Pons (tissue), 1 donor: ENCODE measurements around the gene INHBC.
A peak's percentile ranks its signal among the peaks of the same experiment; 100 is the strongest.
"Not testable (repeated sequence)": the region's sequence is repeated elsewhere in the genome, so short reads cannot be mapped to it uniquely, and the experiment has no call there.

Experiments used
- DNase-seq: peaks from one replicate; pipeline ENCODE4 v3.0.0-alpha.2; 2016; ENCODE audit warnings: low spot score

The INHBC gene

DNA sequence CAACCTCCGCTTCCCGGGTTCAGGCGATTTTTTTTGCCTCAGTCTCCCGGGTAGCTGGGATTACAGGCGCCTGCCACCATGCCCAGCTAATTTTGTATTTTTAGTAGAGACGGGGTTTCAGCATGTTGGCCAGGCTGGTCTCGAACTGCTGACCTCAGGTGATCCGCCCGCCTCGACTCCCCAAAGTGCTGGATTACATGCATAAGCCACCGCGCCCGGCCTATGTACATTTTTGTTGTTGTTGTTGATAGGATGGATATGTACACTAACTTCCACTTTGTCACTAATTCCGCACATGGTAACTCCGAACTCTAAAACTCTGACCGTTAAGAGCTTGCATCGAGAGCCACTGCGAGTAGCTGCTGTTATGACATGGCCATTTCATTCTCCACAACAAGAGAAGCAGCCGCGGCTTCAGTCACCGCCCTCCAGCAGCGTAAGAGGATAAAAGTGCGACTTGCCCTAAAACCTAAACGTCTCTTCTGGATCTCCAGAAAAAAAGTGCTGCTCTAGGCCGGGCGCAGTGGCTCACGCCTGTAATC lies 52.5 kb downstream of the INHBC start:
- no peak for DNase-seq

DNA sequence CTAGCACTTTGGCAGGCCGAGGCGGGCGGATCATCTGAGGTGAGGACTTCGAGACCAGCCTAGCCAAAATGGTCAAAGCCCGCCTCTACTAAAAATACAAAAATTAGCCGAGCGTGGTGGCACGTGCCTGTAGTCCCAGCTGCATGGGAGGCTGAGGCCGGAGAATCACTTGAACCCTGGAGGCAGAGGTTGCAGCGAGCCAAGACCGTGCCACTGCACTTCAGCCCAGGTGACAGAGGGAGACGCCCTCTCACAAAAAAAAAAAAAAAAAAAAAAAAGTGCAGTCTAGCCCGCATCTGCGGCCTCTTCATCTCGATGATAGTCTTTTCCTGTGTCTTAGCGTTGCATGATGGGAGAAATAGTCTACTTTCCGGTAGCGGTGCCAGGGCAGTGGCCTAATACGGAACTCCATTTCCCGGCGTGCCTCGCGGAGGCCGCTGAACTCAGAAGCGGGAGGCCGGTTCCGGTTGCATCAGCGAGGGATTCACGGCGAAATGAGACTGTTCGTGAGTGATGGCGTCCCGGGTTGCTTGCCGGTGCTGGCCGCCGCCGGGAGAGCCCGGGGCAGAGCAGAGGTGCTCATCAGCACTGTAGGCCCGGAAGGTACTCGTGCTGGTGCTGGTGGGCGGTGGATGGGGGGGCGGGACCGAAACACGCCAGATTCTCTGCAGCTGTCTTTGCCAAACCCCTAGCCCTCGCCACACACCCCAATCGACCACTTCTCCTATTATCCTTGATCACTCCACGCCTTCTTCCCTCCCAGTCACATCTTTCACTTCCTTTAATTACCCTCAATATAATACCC lies 53.2 kb downstream of the INHBC start, which contains the start of gene MARS1:
Gene MARS1 (plus strand): TSS at position 472 of the 805 bp plus-strand sequence. CDS start 23 bp downstream, at position 495.
- DNase-seq, result peak; percentile 98

DNA sequence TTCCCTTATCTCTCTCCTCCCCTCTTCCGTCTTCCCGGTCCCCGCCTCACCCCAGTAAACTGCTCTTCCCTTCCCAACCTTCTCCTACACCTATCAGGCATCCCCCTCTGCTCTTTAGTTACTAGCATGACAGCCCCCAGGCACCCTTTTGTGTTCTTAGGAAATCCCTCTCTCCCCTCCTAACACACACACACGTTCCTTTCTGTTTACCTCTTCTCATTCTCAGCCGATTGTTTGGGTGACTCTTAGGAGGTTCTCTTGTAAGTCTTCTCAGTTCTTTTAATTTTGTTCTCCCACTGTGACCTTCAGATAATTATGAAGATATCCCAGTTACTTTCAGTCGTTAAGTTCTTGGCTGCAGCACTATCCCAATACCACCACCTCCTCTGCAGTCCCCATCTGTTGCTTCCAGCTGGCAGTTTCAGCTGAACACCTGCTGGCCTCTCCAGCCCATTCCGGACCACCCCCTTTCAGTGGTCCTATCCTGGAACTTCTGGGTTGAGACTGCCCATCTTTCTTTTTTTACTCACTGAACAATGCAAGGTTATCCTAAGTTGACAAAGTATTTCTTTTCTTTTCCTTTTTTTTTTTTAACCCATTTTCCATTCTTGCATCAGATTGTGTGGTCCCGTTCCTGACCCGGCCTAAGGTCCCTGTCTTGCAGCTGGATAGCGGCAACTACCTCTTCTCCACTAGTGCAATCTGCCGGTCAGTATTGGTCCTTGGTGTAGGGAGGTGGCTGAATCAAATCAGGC lies 54.0 kb downstream of the INHBC start:
- no peak for DNase-seq

DNA sequence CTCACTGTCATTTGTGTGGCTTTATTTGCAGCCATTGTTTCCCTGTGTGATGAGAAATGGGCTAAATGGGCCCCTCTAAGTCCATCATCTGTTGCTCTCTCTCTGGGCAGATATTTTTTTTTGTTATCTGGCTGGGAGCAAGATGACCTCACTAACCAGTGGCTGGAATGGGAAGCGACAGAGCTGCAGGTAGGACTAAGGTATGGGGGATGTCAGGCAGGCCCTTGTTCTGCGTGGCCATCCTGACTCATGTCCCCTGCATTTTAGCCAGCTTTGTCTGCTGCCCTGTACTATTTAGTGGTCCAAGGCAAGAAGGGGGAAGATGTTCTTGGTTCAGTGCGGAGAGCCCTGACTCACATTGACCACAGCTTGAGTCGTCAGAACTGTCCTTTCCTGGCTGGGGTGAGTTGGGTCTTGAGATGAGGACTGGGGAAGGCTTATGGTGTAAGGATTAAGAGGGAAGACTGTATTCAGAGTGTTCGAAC lies 54.6 kb downstream of the INHBC start:
- DNase-seq, result no peak

DNA sequence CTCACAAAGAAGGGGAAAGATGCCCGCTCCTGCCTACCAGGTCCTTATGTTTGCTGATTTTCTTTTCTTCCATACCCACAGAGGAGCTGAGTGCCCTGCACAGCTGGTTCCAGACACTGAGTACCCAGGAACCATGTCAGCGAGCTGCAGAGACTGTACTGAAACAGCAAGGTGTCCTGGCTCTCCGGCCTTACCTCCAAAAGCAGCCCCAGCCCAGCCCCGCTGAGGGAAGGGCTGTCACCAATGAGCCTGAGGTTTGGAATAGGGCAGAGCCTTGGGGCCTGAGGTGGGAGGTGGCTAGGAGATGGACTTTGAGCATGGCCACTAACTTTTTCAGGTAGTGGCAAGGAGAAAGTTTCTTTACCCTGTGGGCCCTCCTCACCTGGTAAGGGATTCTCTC lies 55.5 kb downstream of the INHBC start:
- no peak for DNase-seq

DNA sequence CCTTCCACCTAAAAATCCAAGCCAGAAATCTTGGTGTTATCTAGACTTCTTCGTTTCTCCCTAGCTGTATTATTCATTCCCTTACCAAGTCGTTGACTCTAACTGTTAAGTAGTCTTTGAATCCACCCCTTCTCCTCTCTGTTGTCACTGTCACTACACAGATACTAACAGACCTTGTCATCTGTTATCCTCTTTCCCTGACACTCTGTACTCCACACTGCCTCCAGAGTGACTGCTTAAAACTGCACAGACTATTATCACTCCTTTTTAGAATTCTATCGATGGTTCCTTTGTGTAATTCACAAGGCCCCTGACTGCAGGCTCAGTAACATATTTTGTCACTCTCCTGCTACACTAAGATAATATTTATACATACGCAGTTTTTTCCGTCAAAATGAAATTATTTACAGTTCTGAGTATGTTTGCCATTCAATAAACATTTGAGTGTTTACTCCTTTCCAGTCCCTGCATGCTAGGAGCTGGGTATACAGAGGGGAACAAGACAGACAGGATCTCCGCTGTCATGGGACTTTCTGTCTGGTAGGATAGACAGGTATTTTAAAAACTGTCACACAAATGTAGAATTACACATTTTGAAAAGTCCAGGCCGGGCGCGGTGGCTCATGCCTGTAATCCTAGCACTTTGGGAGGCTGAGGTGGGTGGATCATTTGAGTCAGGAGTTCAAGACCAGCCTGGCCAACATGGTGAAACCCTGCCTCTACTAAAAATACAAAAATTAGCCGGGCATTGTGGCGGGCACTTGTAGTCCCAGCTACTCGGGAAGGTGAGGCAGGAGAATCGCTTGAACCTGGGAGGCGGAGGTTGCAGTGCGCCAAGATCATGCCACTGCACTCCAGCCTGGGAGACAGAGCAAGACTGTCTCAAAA lies 57.1 kb downstream of the INHBC start:
- no peak for DNase-seq

DNA sequence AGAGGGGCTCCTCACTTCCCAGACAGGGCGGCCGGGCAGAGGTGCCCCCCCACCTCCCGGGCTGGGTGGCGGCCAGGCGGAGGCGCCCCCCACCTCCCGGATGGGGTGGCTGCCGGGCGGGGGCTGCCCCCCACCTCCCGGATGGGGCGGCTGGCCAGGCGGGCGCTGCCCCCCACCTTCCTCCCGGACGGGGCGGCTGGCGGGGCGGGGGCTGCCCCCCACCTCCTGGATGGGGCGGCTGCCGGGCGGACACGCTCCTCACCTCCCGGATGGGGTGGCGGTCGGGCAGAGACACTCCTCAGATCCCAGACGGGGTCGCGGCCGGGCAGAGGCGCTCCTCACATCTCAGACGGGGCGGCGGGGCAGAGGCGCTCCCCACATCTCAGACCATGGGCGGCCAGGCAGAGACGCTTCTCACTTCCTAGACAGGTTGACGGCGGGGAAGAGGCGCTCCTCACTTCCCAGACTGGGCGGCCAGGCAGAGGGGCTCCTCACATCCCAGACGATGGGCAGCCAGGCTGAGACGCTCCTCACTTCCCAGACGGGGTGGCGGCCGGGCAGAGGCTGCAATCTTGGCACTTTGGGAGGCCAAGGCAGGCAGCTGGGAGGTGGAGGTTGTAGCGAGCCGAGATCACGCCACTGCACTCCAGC lies 60.6 kb downstream of the INHBC start:
- not testable (repeated sequence) for DNase-seq

DNA sequence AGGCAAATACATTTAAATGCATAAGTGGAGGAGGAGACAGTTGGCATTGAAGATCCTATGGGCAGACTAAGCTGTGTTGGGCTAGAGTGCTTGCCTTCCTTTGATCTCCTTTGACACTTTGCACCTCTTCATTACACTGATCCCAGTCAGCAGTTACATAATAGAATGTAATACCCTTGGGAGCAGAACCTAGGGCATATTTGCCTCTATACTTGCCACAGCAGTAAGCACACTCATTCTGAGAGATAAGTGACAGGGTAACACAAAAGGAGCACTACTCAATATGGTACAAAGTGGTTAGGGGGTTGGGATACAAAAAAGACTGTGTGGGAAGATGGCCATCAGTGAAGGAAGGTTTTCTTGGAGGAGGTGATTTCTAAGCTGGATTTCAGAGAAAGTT lies 62.2 kb downstream of the INHBC start:
- DNase-seq, result no peak

DNA sequence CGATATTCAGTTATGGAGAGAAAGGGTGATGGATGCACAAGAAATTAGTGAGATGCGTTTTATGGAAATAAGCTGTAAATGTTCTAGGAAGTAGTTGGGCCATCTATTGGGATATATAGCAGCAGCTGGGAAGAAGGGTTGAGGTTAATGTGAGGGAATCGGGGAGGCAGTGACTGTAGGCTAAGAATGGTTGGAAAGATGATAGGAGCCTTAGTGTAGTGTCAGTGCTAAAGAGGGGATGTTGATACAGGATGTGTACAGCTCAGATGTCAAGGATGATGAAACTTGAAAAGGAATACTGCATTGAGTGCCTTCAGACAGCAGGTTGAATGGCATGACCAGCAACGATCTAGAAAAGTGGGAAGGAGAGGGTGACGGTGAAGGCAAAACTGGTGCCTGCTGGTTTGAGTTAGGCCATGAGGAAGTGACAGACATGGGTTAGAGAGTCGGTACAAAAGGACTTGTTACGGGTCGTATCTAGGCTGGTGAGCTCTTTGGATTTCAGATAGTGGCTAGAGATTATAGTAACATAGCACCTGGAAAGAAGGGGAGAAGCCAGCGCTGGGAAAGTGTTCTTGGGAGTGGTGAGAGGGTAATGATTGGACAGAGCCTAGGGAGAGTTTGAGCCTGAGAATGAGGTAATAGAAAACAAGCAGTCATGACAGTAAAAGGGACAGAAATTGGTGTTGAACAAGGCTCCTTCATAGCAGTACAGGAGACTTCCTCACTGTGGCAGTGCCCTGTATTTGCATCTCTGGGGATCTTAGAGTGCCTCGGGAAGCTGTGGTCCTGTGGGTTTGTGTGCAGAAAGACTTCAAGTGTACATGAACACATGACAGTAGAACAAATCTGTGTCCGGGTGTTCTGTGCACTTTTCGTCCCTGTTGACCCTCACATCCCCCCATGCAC lies 62.9 kb downstream of the INHBC start:
- DNase-seq, result no peak

DNA sequence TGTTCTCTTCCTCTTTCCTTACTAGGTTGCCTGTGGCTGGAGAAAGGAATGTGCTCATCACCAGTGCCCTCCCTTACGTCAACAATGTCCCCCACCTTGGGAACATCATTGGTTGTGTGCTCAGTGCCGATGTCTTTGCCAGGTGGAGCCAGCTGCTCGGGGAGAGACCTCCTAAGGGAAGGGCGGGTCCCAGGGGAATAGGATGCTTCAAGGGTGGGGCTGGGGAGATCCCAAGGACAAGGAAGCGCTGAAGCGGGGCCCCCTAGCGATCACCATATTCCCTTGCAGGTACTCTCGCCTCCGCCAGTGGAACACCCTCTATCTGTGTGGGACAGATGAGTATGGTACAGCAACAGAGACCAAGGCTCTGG lies 63.5 kb downstream of the INHBC start:
- no peak for DNase-seq

DNA sequence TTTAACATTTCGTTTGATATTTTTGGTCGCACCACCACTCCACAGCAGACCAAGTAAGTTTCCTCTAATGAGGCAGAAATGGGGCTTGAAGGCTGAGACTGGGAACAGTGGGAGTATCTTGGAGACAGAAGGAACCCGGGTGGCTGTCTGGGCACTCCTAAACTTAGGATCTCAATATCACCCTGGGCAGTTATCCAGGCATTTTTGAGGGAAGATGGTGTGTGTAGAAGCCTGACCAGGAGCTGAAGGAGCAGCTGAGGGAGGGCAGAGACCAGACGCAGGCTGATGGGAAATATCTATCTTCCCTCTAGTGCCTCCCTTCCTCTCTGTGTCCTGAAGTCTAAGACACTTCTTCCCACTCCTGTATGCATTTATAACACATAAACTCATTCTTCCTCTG lies 64.0 kb downstream of the INHBC start:
- DNase-seq, result no peak

DNA sequence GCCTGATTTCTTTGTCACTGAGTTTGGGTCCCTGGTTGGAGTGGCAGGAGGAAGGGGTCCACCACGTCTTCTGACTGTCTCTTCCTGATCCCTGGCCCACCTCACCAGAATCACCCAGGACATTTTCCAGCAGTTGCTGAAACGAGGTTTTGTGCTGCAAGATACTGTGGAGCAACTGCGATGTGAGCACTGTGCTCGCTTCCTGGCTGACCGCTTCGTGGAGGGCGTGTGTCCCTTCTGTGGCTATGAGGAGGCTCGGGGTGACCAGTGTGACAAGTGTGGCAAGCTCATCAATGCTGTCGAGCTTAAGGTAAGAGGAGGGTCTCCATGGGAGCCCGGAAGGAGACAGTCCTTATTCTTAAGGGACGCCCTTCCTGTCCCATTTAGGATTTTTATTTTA lies 65.6 kb downstream of the INHBC start:
- DNase-seq, result no peak
